Liver (tissue), 9 donors: ENCODE data around the gene CYP4F11. TPM values are rescaled to one million over a fixed set of nuclear protein-coding genes. Genes with fewer than 3 reads are reported as not detected.
A peak's percentile ranks its signal among the peaks of the same experiment; 100 is the strongest.

Experiments
- DNase-seq: peaks from one replicate; pipeline ENCODE4 v3.0.0-alpha.2; 2017; ENCODE audit warnings: low spot score
- H3K27ac ChIP-seq, 2 donors: one replicate each; pipeline ENCODE4 v1.7.0; 2013; ENCODE audit warnings: inconsistent platforms in 2 of 2, low read length in 2 of 2, control low read depth in 1 of 2, low read depth in 1 of 2, mild to moderate bottlenecking in 1 of 2
- H3K27me3 ChIP-seq, 4 donors: one replicate each; pipeline versions ENCODE4 v1.6.1 to v1.7.0; 2013; ENCODE audit warnings: low read length in 3 of 4, inconsistent platforms in 1 of 4, mild to moderate bottlenecking in 1 of 4, moderate library complexity in 1 of 4; ENCODE audit not compliant: control insufficient read depth in 4 of 4, insufficient read depth in 4 of 4
- H3K36me3 ChIP-seq, 4 donors: one replicate each; pipeline versions ENCODE4 v1.6.1 to v1.7.0; 2013; ENCODE audit warnings: low read length in 3 of 4, mild to moderate bottlenecking in 3 of 4, low read depth in 1 of 4, moderate library complexity in 1 of 4; ENCODE audit not compliant: control insufficient read depth in 4 of 4, insufficient read depth in 3 of 4
- H3K4me1 ChIP-seq, 4 donors: one replicate each; pipeline versions ENCODE4 v1.6.1 to v1.7.0; 2013; ENCODE audit warnings: low read length in 3 of 4, mild to moderate bottlenecking in 3 of 4, moderate library complexity in 1 of 4; ENCODE audit not compliant: control insufficient read depth in 4 of 4, insufficient read depth in 4 of 4
- H3K4me3 ChIP-seq, 3 donors: one replicate each; pipeline versions ENCODE4 v1.6.1 to v1.7.0; 2013; ENCODE audit warnings: low read length in 3 of 3, control low read depth in 1 of 3, low read depth in 1 of 3, mild to moderate bottlenecking in 1 of 3
- H3K9ac ChIP-seq, 2 donors: one replicate each; pipeline ENCODE4 v1.7.0; 2013; ENCODE audit warnings: low read length in 2 of 2, mild to moderate bottlenecking in 2 of 2, moderate library complexity in 2 of 2, control low read depth in 1 of 2, low read depth in 1 of 2
- H3K9me3 ChIP-seq, 4 donors: one replicate each; pipeline versions ENCODE4 v1.6.1 to v1.7.0; 2013; ENCODE audit warnings: low read length in 3 of 4; ENCODE audit not compliant: control insufficient read depth in 4 of 4
- ATF3 ChIP-seq: IDR thresholded peaks from 2 replicates; pipeline ENCODE4 v1.6.1; 2016; ENCODE audit warnings: antibody characterized with exemption
- CTCF ChIP-seq: fragments of 150-350 bp; IDR thresholded peaks from 2 replicates; pipeline ENCODE4 v1.5.1; 2017; ENCODE audit warnings: improper control_type of control experiment, low read depth, low read length; ENCODE audit not compliant: missing input control
- EGR1 ChIP-seq, 2 donors: IDR thresholded peaks; 2 replicates each; pipeline ENCODE4 v1.6.1; 2016 to 2018; ENCODE audit warnings: antibody characterized with exemption in 2 of 2, low read depth in 2 of 2
- FOXA1 ChIP-seq: IDR thresholded peaks from 2 replicates; pipeline ENCODE4 v1.6.1; 2016; ENCODE audit warnings: antibody characterized with exemption
- FOXA2 ChIP-seq: IDR thresholded peaks from 2 replicates; pipeline ENCODE4 v1.6.1; 2016; ENCODE audit warnings: antibody characterized with exemption
- GABPA ChIP-seq, 2 donors: IDR thresholded peaks in 1 of 2; conservative IDR thresholded peaks in 1 of 2; 2 replicates each; pipeline ENCODE4 v1.6.1; 2016; ENCODE audit warnings: antibody characterized with exemption in 2 of 2, mild to moderate bottlenecking in 1 of 2, moderate library complexity in 1 of 2
- HNF4A ChIP-seq, 2 donors: conservative IDR thresholded peaks; 2 replicates each; pipeline ENCODE4 v1.6.1; 2016; ENCODE audit warnings: antibody characterized with exemption in 2 of 2, mild to moderate bottlenecking in 2 of 2
- HNF4G ChIP-seq: IDR thresholded peaks from 2 replicates; pipeline ENCODE4 v1.6.1; 2016; ENCODE audit warnings: antibody characterized with exemption
- JUND ChIP-seq, 2 donors: IDR thresholded peaks; 2 replicates each; pipeline ENCODE4 v1.6.1; 2016; ENCODE audit warnings: antibody characterized with exemption in 2 of 2
- NR2F2 ChIP-seq: IDR thresholded peaks from 2 replicates; pipeline ENCODE4 v1.6.1; 2016; ENCODE audit warnings: antibody characterized with exemption
- RAD21 ChIP-seq, 2 donors: IDR thresholded peaks; 2 replicates each; pipeline ENCODE4 v1.6.1; 2016; ENCODE audit warnings: antibody characterized with exemption in 2 of 2, mild to moderate bottlenecking in 2 of 2
- REST ChIP-seq: IDR thresholded peaks from 2 replicates; pipeline ENCODE4 v1.6.1; 2016; ENCODE audit warnings: antibody characterized with exemption, mild to moderate bottlenecking
- RXRA ChIP-seq, 2 donors: IDR thresholded peaks; 2 replicates each; pipeline ENCODE4 v1.6.1; 2017 to 2018; ENCODE audit warnings: antibody characterized with exemption in 2 of 2, mild to moderate bottlenecking in 1 of 2
- SP1 ChIP-seq: IDR thresholded peaks from 2 replicates; pipeline ENCODE4 v1.6.1; 2018; ENCODE audit warnings: antibody characterized with exemption, mild to moderate bottlenecking
- TAF1 ChIP-seq: conservative IDR thresholded peaks from 2 replicates; pipeline ENCODE4 v1.6.1; 2016; ENCODE audit warnings: antibody characterized with exemption, mild to moderate bottlenecking
- YY1 ChIP-seq: IDR thresholded peaks from 2 replicates; pipeline ENCODE4 v1.6.1; 2016; ENCODE audit warnings: antibody characterized with exemption, mild to moderate bottlenecking
- ZBTB33 ChIP-seq: IDR thresholded peaks from 2 replicates; pipeline ENCODE4 v1.6.1; 2016; ENCODE audit warnings: antibody characterized with exemption
- WGBS: extraction: QIAGEN DNeasy Blood & Tissue Kit; methylation state at CpG from one replicate; pipeline ENCODE4 v1.1.7; 2013; 5-methylcytosine and 5-hydroxymethylcytosine counted together
- polyA plus RNA-seq, 2 donors: library from polyadenylated mRNA; stranded (reverse) in 1 of 2; unstranded in 1 of 2; fragments of 200-250 nt in 1 of 2; fragments of >200 nt in 1 of 2; fragmentation: Nextera tagmentation in 1 of 2; extraction: Ambion mirVana in 1 of 2; gene quantifications; one replicate each; pipeline versions ENCODE4 v1.2.1 to v1.2.3, GENCODE V29; 2013 to 2015
- total RNA-seq, 2 donors: library from RNA; depleted of rRNA; stranded (reverse); fragments of >200 nt; gene quantifications; one replicate each; pipeline ENCODE4 v1.2.3, GENCODE V29; 2014
- TF ChIP-seq, protein P1 (sequence below): IDR thresholded peaks from 2 replicates; pipeline ENCODE4 v1.6.1; 2016; ENCODE audit warnings: antibody characterized with exemption
- donor health status: healthy.
- donor health status: healthy.
- donor health status: healthy.
- donor health status: healthy.
- donor health status: healthy.

Gene CYP4F11
- total and polyA plus RNA-seq, 4 donors, result 2.1 to 77.4 (median 32.3) TPM

- Histone ChIP-seq H3K36me3 (peaks cover 0 to 10% (median 9%) of the 10 kb centered on the region in 4 donors), H3K27ac (no peak overlapping the region), H3K4me3 (no peak overlapping the region), H3K27me3 (no peaks in the 10 kb centered on the region), H3K9ac (no peak overlapping the region), H3K9me3 (no peaks in the 10 kb centered on the region), H3K4me1 (peaks cover 9 to 58% (median 37%) of the 10 kb centered on the region in 4 donors)
- 87% methylated on average over 3 of the region's 3 CpGs for WGBS
- TF ChIP-seq HNF4A (conservative IDR thresholded peaks at IDR 0.05) (no peak), REST (no peak), RXRA (IDR thresholded peaks at IDR 0.05) (no peak), TAF1 (no peak), HNF4G (no peak), FOXA1 (no peak), SP1 (no peak), NR2F2 (no peak), YY1 (no peak), ZBTB33 (no peak), FOXA2 (no peak), ATF3 (no peak), JUND (IDR thresholded peaks at IDR 0.05) (no peak), CTCF (no peak), GABPA (IDR thresholded peaks at IDR 0.05 in 1 of 2, conservative IDR thresholded peaks at IDR 0.05 in 1 of 2) (no peak)
- TF ChIP-seq, protein P1, sequence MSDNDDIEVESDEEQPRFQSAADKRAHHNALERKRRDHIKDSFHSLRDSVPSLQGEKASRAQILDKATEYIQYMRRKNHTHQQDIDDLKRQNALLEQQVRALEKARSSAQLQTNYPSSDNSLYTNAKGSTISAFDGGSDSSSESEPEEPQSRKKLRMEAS, result no peak
- DNase-seq, result no peak
Measured at GRCh38 chr19:15928321-15928720, 6.0 kb downstream of the CYP4F11 start.

DNA sequence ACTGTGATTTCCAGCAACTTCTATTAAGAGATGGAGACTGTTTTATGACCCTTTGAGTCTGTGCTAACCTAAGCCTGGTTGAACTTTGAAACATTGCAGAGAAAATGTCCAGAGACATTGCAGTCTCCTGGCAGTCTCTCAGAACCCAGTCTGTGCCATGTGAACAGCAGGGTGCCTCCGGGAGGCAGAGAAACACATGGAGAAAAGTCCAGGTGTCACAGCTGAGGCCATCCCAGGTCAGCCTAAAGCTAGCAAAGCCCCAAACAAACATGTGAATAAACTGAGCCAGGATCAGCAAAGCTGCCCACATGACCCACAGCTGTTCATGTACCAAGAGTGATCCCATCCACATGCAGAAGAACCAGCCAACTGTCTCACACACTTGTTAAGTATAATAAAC is 7.8 kb downstream of the CYP4F11 start:
- H3K9ac ChIP-seq, result no peak overlapping the region
- H3K27me3 ChIP-seq, result no peaks in the 10 kb centered on the region
- DNase-seq, result no peak
- H3K9me3 ChIP-seq, result no peaks in the 10 kb centered on the region
- peaks cover 9 to 58% (median 37%) of the 10 kb centered on the region in 4 donors for H3K4me1 ChIP-seq
- WGBS, result 19% methylated on average over 1 of the region's 1 CpG
- H3K27ac ChIP-seq, result peak overlapping the region; percentile 69 to 74
- no peak overlapping the region for H3K4me3 ChIP-seq
- H3K36me3 ChIP-seq, result peaks cover 0 to 25% (median 20%) of the 10 kb centered on the region in 4 donors
- TF ChIP-seq, protein P1, result peak; percentile 97
- TF ChIP-seq TAF1 (no peak), HNF4G (peak; percentile 93), ZBTB33 (peak; percentile 90), EGR1 (IDR thresholded peaks at IDR 0.05; ENCODE audit: low read depth in 2 of 2) (no peak), FOXA2 (peak; percentile 47), JUND (IDR thresholded peaks at IDR 0.05) (peak; percentile 62 to 93), FOXA1 (peak; percentile 67), CTCF (no peak), YY1 (peak; percentile 76), RXRA (IDR thresholded peaks at IDR 0.05) (peak; percentile 99), HNF4A (conservative IDR thresholded peaks at IDR 0.05) (peak; percentile 98), RAD21 (IDR thresholded peaks at IDR 0.05) (peak; percentile 61 to 67), SP1 (peak; percentile 93), ATF3 (no peak), NR2F2 (peak; percentile 83)
